ENCODE results near the gene HSPG2. TPM values are rescaled to one million over a fixed set of nuclear protein-coding genes. Genes with fewer than 3 reads are reported as not detected.

The HSPG2 gene
- total and polyA plus RNA-seq, 8 donors: 50.4 to 164 (median 63.9) TPM

GRCh38 chr1:21961799-21962198, 24.7 kb upstream of the HSPG2 start:
- H3K4me3 ChIP-seq: no peak overlapping the region
- H3K27me3 ChIP-seq: no peaks in the 10 kb centered on the region
- intact Hi-C loops (cut with DNase I): loop anchor here in 1 of 3 donors (10.0 kb wide), 1 partner anchor 177 kb away; the partner anchor contains the start of gene USP48
- H3K4me1 ChIP-seq: peaks cover 7 to 11% (median 9%) of the 10 kb centered on the region in 3 donors
- no peak for ATAC-seq
- TF ChIP-seq CTCF (IDR thresholded peaks at IDR 0.05): no peak
- DNase-seq: no peak
- FAIRE-seq: no peak
- H3K36me3 ChIP-seq: no peaks in the 10 kb centered on the region
- H3K9me3 ChIP-seq: no peaks in the 10 kb centered on the region
- no peak overlapping the region for H3K27ac ChIP-seq
- 24 to 46% methylated on average over 2 of the region's 2 CpGs for WGBS, 2 donors

- H3K4me1 ChIP-seq: peaks cover 11 to 15% (median 13%) of the 10 kb centered on the region in 3 donors
- no peaks in the 10 kb centered on the region for H3K9me3 ChIP-seq
- H3K27me3 ChIP-seq: no peaks in the 10 kb centered on the region
- no peaks in the 10 kb centered on the region for H3K36me3 ChIP-seq
- 77% methylated on average over 2 of the region's 2 CpGs for WGBS, 2 donors
- intact Hi-C loops (cut with DNase I): loop anchor here in 1 of 3 donors (10.0 kb wide), 1 partner anchor 177 kb away; the partner anchor contains the start of gene USP48
- no peak for ATAC-seq
- TF ChIP-seq CTCF (IDR thresholded peaks at IDR 0.05): no peak
- FAIRE-seq: no peak
- no peak for DNase-seq
- no peak overlapping the region for H3K4me3 ChIP-seq
- no peak overlapping the region for H3K27ac ChIP-seq
Observed at GRCh38 chr1:21961337-21961736, 24.2 kb upstream of the HSPG2 start.

GRCh38 chr1:21956720-21957552, 19.8 kb upstream of the HSPG2 start:
- TF ChIP-seq CTCF (IDR thresholded peaks at IDR 0.05): no peak
- Histone ChIP-seq H3K27me3 (no peaks in the 10 kb centered on the region), H3K27ac (peak overlapping the region; percentile 54 to 86 (median 71)), H3K4me3 (peak overlapping the region in 2 of 4 donors; percentile 10 to 26), H3K36me3 (no peaks in the 10 kb centered on the region), H3K9me3 (no peaks in the 10 kb centered on the region), H3K4me1 (peaks cover 11 to 15% (median 13%) of the 10 kb centered on the region in 3 donors)
- FAIRE-seq (no peak), DNase-seq (peak; percentile 80 to 94 (median 91)), ATAC-seq (peak; percentile 90 to 92 (median 91))
- 8 to 9% methylated on average over 18 of the region's 18 CpGs for WGBS, 2 donors
- intact Hi-C loops (cut with DNase I): loop anchor here in 1 of 3 donors (10.0 kb wide), 1 partner anchor 52 kb away; no protein-coding TSS in a partner anchor

- ATAC-seq: no peak
- FAIRE-seq: no peak
- Histone ChIP-seq H3K9me3 (no peaks in the 10 kb centered on the region), H3K27ac (peak overlapping the region in 2 of 4 donors; percentile 24 to 54), H3K4me3 (no peak overlapping the region), H3K36me3 (no peaks in the 10 kb centered on the region), H3K27me3 (no peaks in the 10 kb centered on the region), H3K4me1 (peaks cover 11 to 15% (median 13%) of the 10 kb centered on the region in 3 donors)
- WGBS, 2 donors: 67 to 75% methylated on average over 9 of the region's 9 CpGs
- intact Hi-C loops (cut with DNase I): loop anchor here in 1 of 3 donors (10.0 kb wide), 1 partner anchor 51 kb away; no protein-coding TSS in a partner anchor
- no peak for TF ChIP-seq CTCF (IDR thresholded peaks at IDR 0.05)
- no peak for DNase-seq
Observed at GRCh38 chr1:21955501-21956281, 18.6 kb upstream of the HSPG2 start.

Measured in pancreas (tissue), 10 donors.